Activated CD4-positive, alpha-beta T cell treated with anti-CD3 and anti-CD28 coated beads, Interleukin-2, amount 10 ng/mL, durations not matched to agents 7 days and 5 days (primary cell): Measurements from ENCODE around the gene HOXA11. TPM values are rescaled to one million over a fixed set of nuclear protein-coding genes. Genes with fewer than 3 reads are reported as not detected.

Experiments used
- CTCF ChIA-PET: fragments of 350-600 bp; sonication (Branson Sonifier 250); formaldehyde crosslinking; loops from one replicate; lab custom pipeline; 2021; ENCODE audit warnings: antibody characterized with exemption; lab: Charles Lee
- POLR2A ChIA-PET: fragments of 350-600 bp; sonication (Branson Sonifier 250); formaldehyde crosslinking; loops from one replicate; lab custom pipeline; 2021; ENCODE audit warnings: antibody characterized with exemption; lab: Charles Lee
- DNase-seq: peaks from one replicate; pipeline ENCODE4 v3.0.0-alpha.2; 2020
- H3K27ac Mint-ChIP-seq: one replicate; pipeline ENCODE4 v1.8.0; 2021; ENCODE audit warnings: mild to moderate bottlenecking, moderate library complexity, mixed read lengths
- H3K27me3 Mint-ChIP-seq: one replicate; pipeline ENCODE4 v1.8.0; 2021; ENCODE audit warnings: mixed read lengths
- H3K36me3 Mint-ChIP-seq: one replicate; pipeline ENCODE4 v1.8.0; 2021; ENCODE audit warnings: low read depth, mixed read lengths
- H3K4me1 Mint-ChIP-seq: one replicate; pipeline ENCODE4 v1.8.0; 2021; ENCODE audit warnings: mixed read lengths
- H3K4me3 Mint-ChIP-seq: one replicate; pipeline ENCODE4 v1.8.0; 2021; ENCODE audit warnings: mild to moderate bottlenecking, moderate library complexity, mixed read lengths
- H3K9me3 Mint-ChIP-seq: one replicate; pipeline ENCODE4 v1.8.0; 2021; ENCODE audit warnings: mixed read lengths
- total RNA-seq, 2 experiments: library from RNA; stranded (reverse); gene quantifications; one replicate each; pipeline ENCODE4 v1.2.3, GENCODE V29; 2021

HOXA11 gene
- total RNA-seq, 2 experiments from 2014 or later: not detected

DNA sequence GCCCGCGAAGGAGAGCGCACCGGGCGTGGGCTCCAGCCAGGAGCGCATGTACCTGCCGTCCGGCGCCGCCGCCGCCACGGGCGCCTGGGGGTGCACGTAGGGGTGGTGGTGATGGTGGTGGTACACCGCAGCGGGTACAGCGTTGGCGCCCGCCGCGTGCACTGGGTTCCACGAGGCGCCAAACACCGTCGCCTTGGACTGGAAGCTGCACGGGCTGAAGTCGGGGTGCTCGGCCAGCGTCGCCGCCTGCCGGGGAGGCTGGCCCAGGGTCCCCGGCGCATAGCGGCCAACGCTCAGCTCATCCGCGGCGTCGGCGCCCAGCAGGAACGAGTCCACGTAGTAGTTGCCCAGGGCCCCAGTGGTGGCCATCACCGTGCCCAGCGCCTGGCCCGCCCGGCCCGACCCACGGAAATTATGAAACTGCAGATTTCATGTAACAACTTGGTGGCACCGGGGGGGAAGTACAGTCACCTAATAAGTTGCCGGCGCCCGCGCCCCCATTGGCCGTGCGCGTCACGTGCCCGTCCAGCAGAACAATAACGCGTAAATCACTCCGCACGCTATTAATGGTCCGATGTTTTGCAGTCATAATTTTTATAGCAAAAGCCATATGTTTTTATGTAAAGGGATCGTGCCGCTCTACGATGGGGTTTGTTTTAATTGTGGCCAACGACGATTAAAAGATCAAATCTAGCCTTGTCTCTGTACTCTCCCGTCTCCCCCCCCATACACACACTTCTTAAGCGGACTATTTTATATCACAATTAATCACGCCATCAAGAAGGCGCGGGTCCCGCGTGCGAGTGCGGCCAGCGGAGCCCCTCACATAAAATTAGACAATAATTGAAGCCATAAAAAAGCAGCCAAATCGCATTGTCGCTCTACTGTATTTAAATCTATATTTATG is 19.7 kb downstream of the HOXA11 start, which contains the start of gene HOXA9:
Gene HOXA9, minus strand, starts transcription at position 449 of the 907 bp plus-strand sequence. Its CDS starts 80 bp downstream, at position 369.
- Mint-ChIP-seq H3K36me3 (peaks cover 4% of the 10 kb centered on the region), H3K4me1 (peaks cover 11% of the 10 kb centered on the region), H3K27me3 (peaks cover 76% of the 10 kb centered on the region), H3K27ac (peak within 1 kb of the TSS; percentile 86), H3K4me3 (peak within 1 kb of the TSS; percentile 27), H3K9me3 (no peaks in the 10 kb centered on the region)
- CTCF ChIA-PET: interaction anchor here (1.0 to 1.9 kb wide), 4 partner anchors 13 to 77 kb away, joined by 3 to 6 read pairs (median 4); partner anchors contain the start of gene EVX1
- POLR2A ChIA-PET: no interaction called here
- DNase-seq: no peak

- Mint-ChIP-seq H3K27ac (peak overlapping the region; percentile 36), H3K36me3 (peaks cover 6% of the 10 kb centered on the region), H3K4me1 (peaks cover 14% of the 10 kb centered on the region), H3K27me3 (peaks cover 80% of the 10 kb centered on the region), H3K4me3 (no peak overlapping the region), H3K9me3 (no peaks in the 10 kb centered on the region)
- ChIA-PET POLR2A (no interaction called here), CTCF (interaction anchor here (1.9 kb wide), 1 partner anchor 78 kb away, joined by 6 read pairs; the partner anchor contains the start of gene EVX1)
- no peak for DNase-seq
Measured at GRCh38 chr7:27164367-27165088, 20.5 kb downstream of the HOXA11 start.

DNA sequence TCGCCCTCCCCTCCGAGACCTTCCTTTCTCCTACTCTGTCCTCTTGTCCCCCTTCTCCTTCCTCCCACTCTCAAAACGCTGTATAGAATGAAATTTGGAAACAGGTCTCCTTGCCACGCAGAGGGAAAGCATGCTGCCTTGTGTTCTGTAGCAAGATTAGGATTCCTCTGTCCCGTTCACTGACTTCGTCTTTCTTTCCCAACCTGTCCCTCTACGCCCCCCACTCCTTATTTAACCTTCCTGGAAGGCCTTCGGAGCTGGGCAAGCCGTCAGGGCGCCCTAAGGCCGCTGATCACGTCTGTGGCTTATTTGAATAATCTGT is 21.0 kb downstream of the HOXA11 start:
- Mint-ChIP-seq H3K27ac (no peak overlapping the region), H3K36me3 (peaks cover 6% of the 10 kb centered on the region), H3K9me3 (no peaks in the 10 kb centered on the region), H3K4me1 (peaks cover 14% of the 10 kb centered on the region), H3K4me3 (no peak overlapping the region), H3K27me3 (peaks cover 83% of the 10 kb centered on the region)
- ChIA-PET POLR2A (no interaction called here), CTCF (no interaction called here)
- DNase-seq: no peak

DNA sequence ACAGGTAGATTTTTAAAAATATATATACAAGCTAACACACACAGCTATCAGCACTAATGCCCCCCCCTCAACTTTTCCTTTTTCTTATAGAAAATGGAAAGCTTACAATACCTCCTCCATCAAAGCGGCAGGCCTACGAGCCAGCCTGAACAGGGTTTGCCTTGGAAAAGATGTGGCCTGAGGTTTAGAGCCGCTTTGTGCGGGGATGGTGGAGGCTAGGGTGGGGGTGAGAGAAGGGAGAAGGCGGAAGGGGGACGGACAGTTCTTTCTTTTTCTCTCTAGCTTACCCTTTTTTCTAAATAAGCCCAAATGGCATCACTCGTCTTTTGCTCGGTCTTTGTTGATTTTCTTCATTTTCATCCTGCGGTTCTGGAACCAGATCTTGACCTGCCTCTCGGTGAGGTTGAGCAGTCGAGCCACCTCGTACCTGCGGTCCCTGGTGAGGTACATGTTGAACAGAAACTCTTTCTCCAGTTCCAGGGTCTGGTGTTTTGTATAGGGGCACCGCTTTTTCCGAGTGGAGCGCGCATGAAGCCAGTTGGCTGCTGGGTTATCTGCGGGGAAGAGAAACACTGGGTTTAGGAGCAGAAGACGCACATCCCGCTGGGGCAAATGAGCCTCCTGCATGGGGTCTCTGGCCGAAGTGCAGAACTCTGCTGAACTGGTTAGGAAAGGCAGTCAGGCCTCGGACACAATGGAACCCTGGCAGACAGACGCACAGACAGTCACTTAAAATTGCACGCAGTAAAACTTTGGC is 21.6 kb downstream of the HOXA11 start:
- ChIA-PET POLR2A (no interaction called here), CTCF (interaction anchor here (0.8 to 1.6 kb wide), 3 partner anchors 13 to 214 kb away, joined by 3 to 10 read pairs (median 4); no protein-coding TSS in a partner anchor)
- Mint-ChIP-seq H3K9me3 (no peaks in the 10 kb centered on the region), H3K27me3 (peaks cover 82% of the 10 kb centered on the region), H3K27ac (no peak overlapping the region), H3K4me1 (peaks cover 12% of the 10 kb centered on the region), H3K36me3 (peaks cover 2% of the 10 kb centered on the region), H3K4me3 (no peak overlapping the region)
- no peak for DNase-seq

GRCh38 chr7:27162561-27163287 is 22.3 kb downstream of the HOXA11 start:
- Mint-ChIP-seq H3K4me3 (no peak overlapping the region), H3K4me1 (peaks cover 12% of the 10 kb centered on the region), H3K27me3 (peaks cover 82% of the 10 kb centered on the region), H3K36me3 (peaks cover 2% of the 10 kb centered on the region), H3K27ac (no peak overlapping the region), H3K9me3 (no peaks in the 10 kb centered on the region)
- ChIA-PET CTCF (interaction anchor here (0.8 to 2.0 kb wide), 8 partner anchors 10 to 214 kb away, joined by 3 to 10 read pairs (median 4); partner anchors contain the start of gene HOXA13), POLR2A (no interaction called here)
- no peak for DNase-seq

GRCh38 chr7:27161721-27162560 is 23.1 kb downstream of the HOXA11 start:
- Mint-ChIP-seq H3K27me3 (peaks cover 82% of the 10 kb centered on the region), H3K4me1 (peaks cover 12% of the 10 kb centered on the region), H3K27ac (no peak overlapping the region), H3K9me3 (no peaks in the 10 kb centered on the region), H3K4me3 (no peak overlapping the region), H3K36me3 (peaks cover 2% of the 10 kb centered on the region)
- POLR2A ChIA-PET: no interaction called here
- DNase-seq: no peak
- CTCF ChIA-PET: interaction anchor here (1.0 to 2.0 kb wide), 11 partner anchors 10 to 1307 kb away, joined by 3 to 11 read pairs (median 4); partner anchors contain the start of genes HOXA13 and HOXA3

DNA sequence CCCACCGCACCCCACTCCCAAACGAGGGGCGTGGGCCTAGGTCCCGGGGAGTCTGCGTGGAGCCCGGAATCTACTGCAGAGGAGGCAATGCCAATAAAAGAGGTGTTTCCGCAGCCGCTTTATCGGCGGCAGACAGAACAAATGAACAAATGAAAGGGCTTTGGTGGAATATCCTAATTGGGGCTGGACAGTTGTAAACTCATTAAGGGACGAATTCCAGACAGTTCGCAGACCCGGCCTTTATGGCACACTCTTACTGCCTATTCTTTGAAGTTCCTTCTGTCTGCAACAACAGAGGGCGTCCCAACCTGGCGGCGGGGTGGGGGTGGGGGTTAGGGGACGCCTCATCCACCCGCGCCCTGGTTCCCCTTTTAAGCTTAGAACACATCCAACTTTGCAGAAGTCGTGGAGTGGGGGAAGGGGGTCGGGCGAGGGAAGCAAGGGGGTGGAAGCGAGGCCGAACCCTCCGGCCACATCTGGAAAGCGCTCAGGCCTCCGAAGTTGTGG is 23.8 kb downstream of the HOXA11 start:
- Mint-ChIP-seq H3K27me3 (peaks cover 82% of the 10 kb centered on the region), H3K4me3 (peak overlapping the region; percentile 51), H3K27ac (no peak overlapping the region), H3K9me3 (no peaks in the 10 kb centered on the region), H3K4me1 (peaks cover 12% of the 10 kb centered on the region), H3K36me3 (peaks cover 2% of the 10 kb centered on the region)
- POLR2A ChIA-PET: no interaction called here
- no peak for DNase-seq
- CTCF ChIA-PET: interaction anchor here (0.6 to 2.0 kb wide), 32 partner anchors 10 to 1306 kb away, joined by 3 to 15 read pairs (median 4); partner anchors contain the start of genes HOXA1, HOXA13 and HOXA3

- Mint-ChIP-seq H3K27ac (no peak overlapping the region), H3K4me1 (peaks cover 9% of the 10 kb centered on the region), H3K36me3 (peaks cover 2% of the 10 kb centered on the region), H3K27me3 (peaks cover 82% of the 10 kb centered on the region), H3K9me3 (no peaks in the 10 kb centered on the region), H3K4me3 (peak overlapping the region; percentile 58)
- CTCF ChIA-PET: interaction anchor here (0.6 to 2.0 kb wide), 33 partner anchors 9 to 1306 kb away, joined by 3 to 15 read pairs (median 4); partner anchors contain the start of genes HOXA1, HOXA13 and HOXA3
- POLR2A ChIA-PET: no interaction called here
- peak; percentile 76 for DNase-seq
Measured at GRCh38 chr7:27160546-27161213, 24.4 kb downstream of the HOXA11 start.

DNA sequence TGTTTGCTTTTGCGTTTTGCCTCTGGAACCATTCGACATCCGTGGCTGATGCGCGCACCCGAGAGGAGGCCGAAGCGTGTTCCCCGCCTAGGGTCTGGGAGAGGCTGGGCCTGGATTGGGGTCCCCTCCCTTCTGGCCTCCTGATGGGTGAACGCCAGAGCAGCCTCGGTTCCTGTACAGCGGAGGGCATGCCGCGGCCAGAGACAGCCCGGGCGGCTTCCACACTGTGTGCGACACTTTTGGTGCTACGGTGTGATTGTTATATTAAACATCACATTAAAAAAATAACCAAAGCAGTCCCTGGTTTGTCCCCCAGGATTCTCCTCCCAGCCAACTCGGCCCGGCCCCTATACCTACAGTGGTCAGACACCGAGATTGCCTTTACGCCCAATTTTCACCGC is 24.9 kb downstream of the HOXA11 start:
- CTCF ChIA-PET: interaction anchor here (0.7 to 1.9 kb wide), 14 partner anchors 8 to 478 kb away, joined by 3 to 15 read pairs (median 4); partner anchors contain the start of genes EVX1, HOXA1, HOXA13 and HOXA3
- Mint-ChIP-seq H3K4me1 (peaks cover 7% of the 10 kb centered on the region), H3K4me3 (peak overlapping the region; percentile 58), H3K27ac (no peak overlapping the region), H3K36me3 (peaks cover 3% of the 10 kb centered on the region), H3K27me3 (peaks cover 84% of the 10 kb centered on the region), H3K9me3 (no peaks in the 10 kb centered on the region)
- POLR2A ChIA-PET: no interaction called here
- no peak for DNase-seq
